Osteoblast (primary cell): Measurements from ENCODE around the gene FUT3. TPM values are rescaled to one million over a fixed set of nuclear protein-coding genes. Genes with fewer than 3 reads are reported as not detected.
"Not testable (repeated sequence)": the region's sequence is repeated elsewhere in the genome, so short reads cannot be mapped to it uniquely, and the experiment has no call there.

Experiments
- DNase-seq: peaks from one replicate; pipeline ENCODE4 v3.0.0; 2011; ENCODE audit warnings: low spot score, mixed read lengths; ENCODE audit not compliant: insufficient read length; ENCODE audit errors: missing footprints
- H2AFZ ChIP-seq: 2 replicates; pipeline ENCODE4 v1.6.0; 2011; ENCODE audit warnings: mild to moderate bottlenecking, low read length
- H3K27ac ChIP-seq: 2 replicates; pipeline ENCODE4 v1.5.1; 2011; ENCODE audit warnings: mild to moderate bottlenecking, low read depth, low read length, moderate library complexity
- H3K27me3 ChIP-seq: 2 replicates; pipeline ENCODE4 v1.6.0; 2012; ENCODE audit warnings: mild to moderate bottlenecking, control low read depth, inconsistent platforms, low read length, moderate library complexity; ENCODE audit not compliant: insufficient read depth
- H3K36me3 ChIP-seq: 2 replicates; pipeline ENCODE4 v1.5.1; 2011; ENCODE audit warnings: mild to moderate bottlenecking, low read length, control low read depth, moderate library complexity; ENCODE audit not compliant: insufficient read depth
- H3K4me1 ChIP-seq: 2 replicates; pipeline ENCODE4 v1.5.1; 2011; ENCODE audit warnings: mild to moderate bottlenecking, low read length, control low read depth, moderate library complexity; ENCODE audit not compliant: insufficient read depth
- H3K4me2 ChIP-seq: 2 replicates; pipeline ENCODE4 v1.6.0; 2011; ENCODE audit warnings: mild to moderate bottlenecking, low read length; ENCODE audit not compliant: insufficient read depth
- H3K4me3 ChIP-seq: fragments of 200-600 bp; sonication (generic); 3 replicates; pipeline ENCODE4 v1.5.1; 2012; ENCODE audit warnings: mild to moderate bottlenecking, low read length, inconsistent platforms; ENCODE audit not compliant: insufficient read depth
- H3K79me2 ChIP-seq: 2 replicates; pipeline ENCODE4 v1.6.0; 2012; ENCODE audit warnings: mild to moderate bottlenecking, low read length, control low read depth, inconsistent platforms; ENCODE audit not compliant: insufficient read depth
- H3K9me3 ChIP-seq: 2 replicates; pipeline ENCODE4 v1.5.1; 2011; ENCODE audit warnings: low read depth, low read length, control low read depth
- H4K20me1 ChIP-seq: 2 replicates; pipeline ENCODE4 v1.6.0; 2012; ENCODE audit warnings: mild to moderate bottlenecking, low read length, control low read depth; ENCODE audit not compliant: insufficient read depth
- total RNA-seq: library from RNA; depleted of rRNA; stranded (reverse); fragments of >200 nt; gene quantifications from 2 replicates; pipeline ENCODE4 v1.2.3, GENCODE V29; 2012
- TF ChIP-seq, protein P1 (sequence below): IDR thresholded peaks from 2 replicates; pipeline ENCODE4 v1.5.1; 2011; ENCODE audit warnings: mild to moderate bottlenecking, low read depth, low read length, moderate library complexity; ENCODE audit errors: extremely low read depth

FUT3 gene
- total RNA-seq, 1 donor = not detected

DNA sequence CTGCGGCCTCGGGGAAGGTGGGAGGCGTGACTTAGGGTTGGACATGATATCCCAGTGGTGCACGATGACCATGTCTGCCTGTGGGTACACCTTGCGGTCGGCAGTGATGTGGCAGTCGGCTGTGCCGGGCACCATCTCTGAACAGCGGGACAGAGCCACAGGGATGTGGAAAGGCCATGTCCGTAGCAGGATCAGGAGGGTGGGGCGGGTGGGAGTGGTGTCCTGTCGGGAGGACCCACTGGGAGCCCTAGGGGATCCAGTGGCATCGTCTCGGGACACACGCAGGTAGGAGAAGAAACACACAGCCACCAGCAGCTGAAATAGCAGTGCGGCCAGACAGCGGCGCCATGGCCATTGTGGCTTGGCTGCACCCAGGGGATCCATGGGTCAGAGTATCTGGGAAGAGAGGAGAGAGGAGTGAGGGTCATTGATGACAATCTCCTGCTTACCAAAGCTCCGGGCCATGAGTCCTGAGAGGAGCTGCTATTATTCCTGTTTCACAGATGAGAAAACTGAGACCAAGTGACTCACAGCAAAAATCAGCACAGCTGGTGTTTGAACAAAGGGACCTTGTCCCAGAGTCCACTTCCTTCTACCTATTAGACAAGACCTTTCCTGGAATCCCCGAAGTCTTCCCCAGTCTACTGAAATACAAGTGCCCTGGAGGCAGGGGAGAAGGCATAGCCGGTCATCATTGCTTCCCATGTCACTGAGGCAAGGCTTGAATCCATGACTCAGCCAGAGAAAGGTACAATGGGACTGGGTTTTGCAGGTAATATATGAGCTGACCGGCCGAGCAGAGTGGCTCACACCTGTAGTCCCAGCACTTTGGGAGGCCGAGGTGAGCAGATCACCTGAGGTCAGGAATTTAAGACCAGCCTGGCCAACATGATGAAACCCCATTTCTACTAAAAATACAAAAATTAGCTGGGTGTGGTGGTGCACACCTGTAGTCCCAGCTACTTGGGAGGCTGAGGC lies 6.5 kb downstream of the FUT3 start:
- peak; percentile 76 for DNase-seq
- Histone ChIP-seq H3K27me3 (peaks cover 4% of the 10 kb centered on the region), H3K4me2 (no peak overlapping the region), H3K9me3 (no peaks in the 10 kb centered on the region), H3K4me3 (no peak overlapping the region), H2AFZ (no peak overlapping the region), H3K79me2 (no peaks in the 10 kb centered on the region), H3K36me3 (no peaks in the 10 kb centered on the region), H4K20me1 (no peaks in the 10 kb centered on the region), H3K4me1 (no peaks in the 10 kb centered on the region), H3K27ac (no peak overlapping the region)
- TF ChIP-seq, protein P1, sequence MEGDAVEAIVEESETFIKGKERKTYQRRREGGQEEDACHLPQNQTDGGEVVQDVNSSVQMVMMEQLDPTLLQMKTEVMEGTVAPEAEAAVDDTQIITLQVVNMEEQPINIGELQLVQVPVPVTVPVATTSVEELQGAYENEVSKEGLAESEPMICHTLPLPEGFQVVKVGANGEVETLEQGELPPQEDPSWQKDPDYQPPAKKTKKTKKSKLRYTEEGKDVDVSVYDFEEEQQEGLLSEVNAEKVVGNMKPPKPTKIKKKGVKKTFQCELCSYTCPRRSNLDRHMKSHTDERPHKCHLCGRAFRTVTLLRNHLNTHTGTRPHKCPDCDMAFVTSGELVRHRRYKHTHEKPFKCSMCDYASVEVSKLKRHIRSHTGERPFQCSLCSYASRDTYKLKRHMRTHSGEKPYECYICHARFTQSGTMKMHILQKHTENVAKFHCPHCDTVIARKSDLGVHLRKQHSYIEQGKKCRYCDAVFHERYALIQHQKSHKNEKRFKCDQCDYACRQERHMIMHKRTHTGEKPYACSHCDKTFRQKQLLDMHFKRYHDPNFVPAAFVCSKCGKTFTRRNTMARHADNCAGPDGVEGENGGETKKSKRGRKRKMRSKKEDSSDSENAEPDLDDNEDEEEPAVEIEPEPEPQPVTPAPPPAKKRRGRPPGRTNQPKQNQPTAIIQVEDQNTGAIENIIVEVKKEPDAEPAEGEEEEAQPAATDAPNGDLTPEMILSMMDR = no peak

DNA sequence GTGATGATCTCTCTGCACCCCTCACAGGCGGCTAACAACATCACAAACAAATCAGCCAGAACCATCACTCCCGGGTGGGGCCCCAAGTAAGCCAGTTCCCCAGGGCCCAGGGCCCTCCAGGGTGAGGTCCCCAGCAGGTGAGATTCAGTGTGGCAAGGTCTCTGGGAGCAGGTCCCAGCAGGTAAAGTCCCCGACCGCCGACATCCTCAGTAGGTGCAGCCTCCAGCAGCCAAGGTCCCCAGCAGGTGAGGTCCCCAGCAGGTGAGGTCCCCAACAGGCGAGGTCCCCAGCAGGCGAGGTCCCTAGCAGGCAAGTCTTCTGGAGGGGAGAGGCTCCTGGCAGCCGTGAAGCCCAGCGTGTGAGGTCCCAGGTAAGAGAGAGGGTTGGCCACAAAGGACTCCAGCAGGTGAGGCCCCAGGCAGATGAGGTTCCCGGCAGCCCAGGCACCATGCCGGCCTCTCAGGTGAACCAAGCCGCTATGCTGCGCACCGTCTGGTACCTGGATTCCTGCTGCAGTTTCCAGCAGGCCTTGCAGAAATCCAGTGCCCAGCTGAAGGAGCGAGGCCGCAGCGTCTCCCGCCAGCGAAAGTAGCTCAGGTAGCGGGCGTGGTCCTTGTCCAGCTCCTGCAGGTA lies 7.8 kb downstream of the FUT3 start:
- Histone ChIP-seq H2AFZ (no peak overlapping the region), H4K20me1 (no peaks in the 10 kb centered on the region), H3K4me1 (no peaks in the 10 kb centered on the region), H3K9me3 (no peaks in the 10 kb centered on the region), H3K27ac (no peak overlapping the region), H3K27me3 (peaks cover 5% of the 10 kb centered on the region), H3K4me3 (no peak overlapping the region), H3K79me2 (no peaks in the 10 kb centered on the region), H3K36me3 (no peaks in the 10 kb centered on the region), H3K4me2 (no peak overlapping the region)
- TF ChIP-seq, protein P1 = no peak
- DNase-seq = peak; percentile 48

DNA sequence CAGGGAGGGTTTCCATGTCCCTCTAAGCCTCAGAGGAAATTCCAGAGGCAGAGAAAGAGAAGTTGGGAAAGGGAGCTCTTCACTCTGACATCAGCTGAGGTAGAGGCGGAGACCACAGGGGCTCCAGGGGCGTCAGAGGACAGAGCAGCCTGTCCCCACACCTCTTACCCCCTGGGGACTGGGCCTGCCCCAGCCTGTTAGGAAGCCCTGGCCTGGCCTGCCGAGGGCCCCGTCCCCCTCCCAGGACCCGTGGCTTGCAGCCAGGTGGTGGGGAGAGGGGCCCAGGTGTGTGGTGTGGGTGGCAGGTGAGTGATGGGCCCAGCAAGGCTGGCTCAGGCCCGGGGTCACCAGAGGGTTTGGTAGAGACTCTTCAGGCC lies 9.5 kb downstream of the FUT3 start:
- not testable (repeated sequence) for H4K20me1 ChIP-seq, H3K4me3 ChIP-seq, H3K4me2 ChIP-seq, H3K27me3 ChIP-seq, H2AFZ ChIP-seq, H3K79me2 ChIP-seq, H3K36me3 ChIP-seq, H3K4me1 ChIP-seq, H3K9me3 ChIP-seq, H3K27ac ChIP-seq
- DNase-seq = peak; percentile 58

DNA sequence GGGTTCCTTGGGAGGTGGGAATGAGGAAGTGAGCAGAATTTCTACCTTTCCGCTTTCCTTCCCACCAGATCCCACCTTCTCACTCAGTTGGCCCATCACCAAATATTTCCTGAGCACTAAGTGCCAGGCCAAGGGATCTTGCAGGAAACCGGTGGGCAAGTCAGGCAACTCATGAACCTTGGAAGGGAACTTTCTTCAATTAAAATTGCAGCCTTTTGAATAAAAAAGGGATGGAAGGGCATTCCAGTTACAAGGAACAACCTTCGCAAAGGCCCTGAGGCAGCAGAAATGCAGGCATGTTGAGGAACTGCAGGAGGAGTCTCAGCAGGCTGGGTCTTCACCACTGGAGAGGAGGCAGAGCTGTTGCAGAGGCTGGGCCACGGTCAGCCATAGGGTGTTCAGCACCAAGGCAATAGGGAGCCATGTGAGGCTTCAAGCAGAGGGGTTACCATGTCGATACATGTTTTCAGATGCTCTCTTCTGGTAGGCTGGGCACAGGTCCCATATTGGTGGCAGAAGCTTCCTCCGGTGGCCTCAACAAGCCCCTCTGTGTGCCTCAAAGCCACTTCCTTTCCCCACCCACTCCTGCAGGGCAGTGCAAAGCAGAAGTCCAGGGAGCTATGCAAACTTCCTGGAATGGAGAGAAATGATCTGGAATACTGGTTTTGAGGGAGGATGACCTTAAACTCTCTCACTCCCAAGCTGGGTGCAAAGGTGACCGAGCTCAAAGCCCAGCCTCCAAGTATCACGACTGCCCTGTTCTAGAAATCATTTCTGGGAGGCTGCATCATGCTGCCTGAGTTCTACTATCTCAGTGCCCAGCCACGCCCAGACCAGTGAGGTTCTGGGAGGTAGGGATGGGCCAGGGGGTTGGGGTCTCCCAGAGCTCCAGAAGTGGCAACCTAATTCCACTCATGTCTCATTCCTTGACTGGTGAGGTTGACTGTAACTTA lies 11.9 kb downstream of the FUT3 start, which contains the start of gene FUT6:
Gene FUT6 (minus strand): TSS at position 638 of the 953 bp plus-strand sequence. CDS start 7,135 bp downstream, outside the sequence.
- Histone ChIP-seq H3K27me3 (peaks cover 9% of the 10 kb centered on the region), H4K20me1 (no peaks in the 10 kb centered on the region), H3K79me2 (no peaks in the 10 kb centered on the region), H3K4me2 (no peak within 1 kb of the TSS), H3K27ac (no peak within 1 kb of the TSS), H3K4me1 (no peaks in the 10 kb centered on the region), H2AFZ (no peak within 1 kb of the TSS), H3K9me3 (no peaks in the 10 kb centered on the region), H3K4me3 (no peak within 1 kb of the TSS), H3K36me3 (no peaks in the 10 kb centered on the region)
- peak; percentile 8 for DNase-seq
- TF ChIP-seq, protein P1 = no peak
